A673 (cell line): ENCODE measurements around the gene NBEAL1.

Experiments
- CTCF ChIP-seq: fragments of 300-800, 200-600 bp; sonication (generic); conservative IDR thresholded peaks from 2 replicates; pipeline ENCODE4 v1.5.1; 2017; ENCODE audit warnings: low read depth, mild to moderate bottlenecking, antibody characterized with exemption, low read length, moderate library complexity, mixed read lengths
- EZH2 ChIP-seq: fragments of 200-600 bp; sonication (generic); IDR thresholded peaks from 2 replicates; pipeline ENCODE4 v1.6.1; 2017; ENCODE audit warnings: borderline replicate concordance, low read depth, mild to moderate bottlenecking, mixed read lengths, antibody characterized with exemption, low read length; ENCODE audit not compliant: poor library complexity, severe bottlenecking

- TF ChIP-seq CTCF, result no peak
- no peak for TF ChIP-seq EZH2
Measured at GRCh38 chr2:203030991-203031390, 16.3 kb downstream of the NBEAL1 start.
